Hematopoietic multipotent progenitor cell treated with erythropoietin and hydrocortisone succinate and interleukin-3 and kit ligand, for 15 days (in vitro differentiated cells): ENCODE measurements around the gene FGFR2.

Experiments
- DNase-seq: peaks from one replicate; pipeline ENCODE4 v3.0.0-alpha.2; 2015; ENCODE audit warnings: low spot score

Gene FGFR2

GRCh38 chr10:121450247-121450646 lies 148.0 kb downstream of the FGFR2 start:
- no peak for DNase-seq

GRCh38 chr10:121449482-121449924 lies 148.7 kb downstream of the FGFR2 start:
- DNase-seq, result no peak

DNA sequence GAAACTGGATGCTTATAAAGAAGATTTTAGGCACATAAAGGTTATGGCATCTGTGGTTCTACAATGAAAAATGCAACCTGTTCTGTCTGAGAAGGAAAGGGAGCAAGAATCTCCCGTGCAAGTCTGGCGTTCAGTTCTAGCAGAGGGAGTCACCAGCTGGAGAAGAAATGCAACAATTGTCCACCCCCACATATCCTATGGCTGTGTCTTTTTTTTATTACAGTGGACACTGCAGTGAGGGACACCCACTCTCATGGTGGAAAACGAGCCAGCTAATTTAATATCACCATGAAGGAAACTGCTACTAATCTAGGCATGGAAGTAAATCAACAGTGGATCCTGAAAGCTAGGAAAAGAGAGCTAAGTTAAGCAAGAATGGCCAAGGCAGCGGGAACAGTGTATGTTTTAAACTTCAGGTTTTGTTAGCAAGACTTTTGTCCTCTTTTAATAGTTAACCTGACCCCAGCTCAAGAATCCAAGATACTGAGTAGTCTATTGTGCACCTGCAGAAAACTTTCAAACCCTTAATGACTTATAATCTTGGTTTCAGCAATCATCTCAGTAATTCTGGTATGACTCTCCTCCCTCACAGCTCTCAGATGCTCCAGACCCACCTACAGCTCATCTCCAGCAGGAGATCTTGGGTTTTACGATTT lies 149.3 kb downstream of the FGFR2 start:
- DNase-seq, result no peak

GRCh38 chr10:121444520-121445165 lies 153.6 kb downstream of the FGFR2 start:
- DNase-seq, result no peak

- no peak for DNase-seq
Observed at GRCh38 chr10:121442086-121442935, 155.9 kb downstream of the FGFR2 start.

DNA sequence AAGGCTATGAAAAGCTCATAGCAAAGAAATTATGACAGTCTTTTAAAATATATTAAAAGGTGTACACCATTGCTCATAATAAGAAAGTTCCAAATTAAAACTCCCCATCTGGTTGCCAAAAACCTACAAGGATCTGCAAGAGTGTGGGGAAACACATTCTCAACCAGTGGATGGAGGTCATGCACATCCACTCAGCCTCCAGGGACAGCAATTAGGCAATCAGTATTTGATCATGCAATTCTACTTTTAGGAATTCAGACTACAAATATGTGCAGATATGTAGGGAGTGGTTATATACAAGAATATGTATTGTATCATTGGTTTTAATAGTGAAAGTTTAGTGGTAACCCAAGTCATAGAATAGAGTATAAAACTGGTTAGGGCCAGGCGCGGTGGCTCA lies 157.8 kb downstream of the FGFR2 start:
- no peak for DNase-seq

- DNase-seq, result no peak
Observed at GRCh38 chr10:121438333-121438732, 159.9 kb downstream of the FGFR2 start.

DNA sequence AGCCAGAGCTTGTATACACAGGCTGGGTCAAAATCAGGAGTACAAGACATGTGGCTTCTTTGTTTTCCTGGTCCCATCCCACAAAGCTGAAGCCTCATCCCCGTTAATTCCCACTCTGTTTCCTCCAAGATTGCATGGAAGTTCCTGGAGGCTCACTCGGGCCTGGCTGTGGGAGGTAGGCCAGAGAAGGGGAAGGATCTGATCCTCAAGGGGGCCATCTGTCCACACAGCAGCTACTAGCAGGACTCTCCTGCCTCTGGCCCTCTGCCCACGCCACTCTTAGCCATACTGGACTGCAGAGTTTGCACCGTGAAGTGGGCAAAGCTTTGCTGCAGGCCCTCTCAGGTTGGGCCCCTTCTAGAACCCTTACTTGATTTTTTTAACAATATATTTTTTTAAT lies 160.6 kb downstream of the FGFR2 start:
- no peak for DNase-seq

DNA sequence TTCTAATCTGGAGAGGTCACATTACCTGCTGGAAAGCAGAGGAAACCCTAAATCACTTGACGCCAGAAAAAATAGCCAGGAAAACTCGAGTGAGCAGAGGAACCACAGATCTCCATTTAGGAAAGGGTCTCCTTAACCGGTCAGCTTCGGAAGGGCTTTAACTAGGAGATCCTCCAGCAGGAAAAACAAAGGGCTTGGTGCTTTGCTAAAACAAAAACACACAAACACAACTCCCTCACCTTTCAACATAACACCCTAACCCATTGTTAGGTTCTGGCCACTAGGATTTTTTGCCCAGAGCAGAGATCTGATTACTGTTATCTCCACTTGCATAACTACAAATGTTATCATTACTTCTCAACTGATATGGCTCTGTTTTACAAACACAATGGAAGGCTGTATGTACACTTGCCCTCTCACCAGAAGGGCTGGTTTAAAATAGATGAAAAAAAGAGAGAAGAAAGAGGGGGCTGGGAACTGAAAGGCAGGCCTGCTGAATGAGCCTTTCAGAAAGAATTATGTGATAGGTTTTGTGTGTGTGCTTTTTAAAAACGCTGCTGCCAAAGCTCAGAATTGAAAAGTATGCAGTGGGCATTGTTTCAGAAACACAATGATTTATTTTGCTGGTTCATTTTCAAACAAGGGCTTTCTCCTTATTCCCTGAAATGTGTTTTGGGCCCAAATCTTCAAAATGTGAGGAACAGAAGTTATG lies 161.5 kb downstream of the FGFR2 start:
- no peak for DNase-seq

- no peak for DNase-seq
Observed at GRCh38 chr10:121436281-121436629, 162.0 kb downstream of the FGFR2 start.

DNA sequence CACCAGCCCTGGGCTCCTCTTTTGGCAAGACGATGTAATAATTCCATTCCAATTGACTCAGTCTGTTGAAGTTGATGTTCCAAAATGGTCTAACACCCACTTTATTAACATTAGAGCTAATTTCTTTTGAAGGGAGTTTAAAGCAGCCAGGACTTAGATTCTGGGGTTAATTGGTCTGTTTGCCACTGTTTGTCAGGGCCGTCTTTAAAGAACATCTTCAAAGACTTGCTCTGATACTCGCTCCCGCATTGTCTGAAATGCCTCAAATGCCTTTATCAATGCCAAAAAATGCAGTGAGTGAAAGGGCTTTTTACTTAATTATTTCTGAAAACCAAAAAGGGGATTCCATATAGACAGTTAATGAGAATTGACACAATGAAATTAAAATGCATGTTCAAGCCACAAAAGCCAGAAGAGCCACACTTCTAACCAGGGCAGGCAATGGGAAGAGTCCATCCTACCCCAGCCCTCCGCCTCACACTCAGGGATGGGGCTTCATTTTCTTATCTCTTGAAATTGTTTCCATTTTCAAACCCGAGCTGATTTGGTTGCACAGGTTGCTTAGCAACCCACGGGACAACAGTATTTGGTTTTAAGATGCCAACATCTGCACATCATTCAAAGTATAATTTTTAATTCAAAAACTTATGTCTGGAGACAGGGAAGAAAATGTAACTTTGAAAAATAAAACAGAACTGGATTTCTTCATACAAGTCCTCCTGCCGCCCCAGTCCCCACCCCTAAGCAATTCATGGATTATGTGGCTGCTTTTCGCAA lies 163.0 kb downstream of the FGFR2 start:
- DNase-seq, result no peak

DNA sequence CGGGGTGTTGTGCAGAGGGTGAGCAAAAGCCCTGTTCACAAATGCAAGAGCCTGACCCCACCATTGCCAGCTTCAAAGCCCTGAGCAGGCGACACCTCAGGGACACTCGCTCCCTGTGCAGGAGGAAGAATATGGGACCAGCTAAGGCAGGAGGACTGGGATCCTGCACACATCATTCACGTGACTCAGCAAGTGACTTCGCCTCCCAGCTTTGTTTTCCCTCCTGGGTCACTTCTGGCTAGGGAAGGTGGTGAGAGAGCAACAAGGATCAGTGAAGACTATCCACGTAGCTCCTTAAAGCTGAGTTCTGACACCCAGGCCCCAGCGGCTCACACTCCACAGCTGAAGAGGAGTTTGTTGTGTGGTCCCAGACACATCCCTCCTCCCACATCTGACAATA lies 164.3 kb downstream of the FGFR2 start:
- no peak for DNase-seq

DNA sequence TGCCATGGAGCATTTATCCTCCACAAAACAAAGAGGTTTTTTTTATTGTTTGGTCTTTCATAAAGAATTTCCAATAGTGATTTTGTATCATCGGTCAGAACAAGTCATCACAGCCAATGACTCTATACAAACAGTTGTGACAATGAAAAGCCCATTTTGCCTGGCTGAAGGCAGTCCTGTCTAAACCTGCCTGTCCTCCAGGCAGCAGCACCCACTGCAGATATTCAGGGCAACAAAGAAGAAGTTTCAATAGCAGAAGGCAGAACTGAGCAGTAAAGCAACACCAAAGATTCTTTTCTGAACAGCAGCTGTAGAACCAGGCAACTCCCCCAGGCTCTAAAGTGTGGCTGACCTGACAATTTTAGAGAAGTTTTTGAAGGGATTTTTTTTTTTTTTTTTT lies 169.4 kb downstream of the FGFR2 start:
- DNase-seq, result no peak
